Naive thymus-derived CD8-positive, alpha-beta T cell (primary cell): ENCODE results near the gene GOLGA8K. TPM values are rescaled to one million over a fixed set of nuclear protein-coding genes. Genes with fewer than 3 reads are reported as not detected.
"Not testable (repeated sequence)": the region's sequence is repeated elsewhere in the genome, so short reads cannot be mapped to it uniquely, and the experiment has no call there.

Experiments used
- ATAC-seq, 2 donors: fragments of 150-1000 bp; cut with Tn5 transposase in 1 of 2; sonication (Bioruptor Pico), chemical (Tn5 transposase) in 1 of 2; 1 replicate in 1 of 2; 2 replicates in 1 of 2; pipeline ENCODE4 v1.10.0; 2021; ENCODE audit warnings: mild to moderate bottlenecking in 2 of 2, moderate library complexity in 2 of 2
- POLR2A ChIA-PET: fragments of 350-600 bp; sonication (Branson Sonifier 250); formaldehyde crosslinking; loops from one replicate; lab custom pipeline; 2021; ENCODE audit warnings: antibody characterized with exemption; lab: Charles Lee
- DNase-seq, 10 donors: peaks; one replicate each; pipeline versions ENCODE4 v3.0.0 to v3.0.0-alpha.2; 2020 to 2022
- H3K27ac Mint-ChIP-seq, 10 donors: one replicate each; pipeline ENCODE4 v1.8.0; 2020 to 2022; ENCODE audit warnings: mild to moderate bottlenecking in 10 of 10, mixed read lengths in 10 of 10, moderate library complexity in 4 of 10, inconsistent platforms in 1 of 10
- H3K27me3 Mint-ChIP-seq, 5 donors: one replicate each; pipeline ENCODE4 v1.8.0; 2021 to 2022; ENCODE audit warnings: mixed read lengths in 5 of 5
- H3K36me3 Mint-ChIP-seq, 3 donors: one replicate each; pipeline ENCODE4 v1.8.0; 2020 to 2022; ENCODE audit warnings: mixed read lengths in 3 of 3, mild to moderate bottlenecking in 2 of 3, inconsistent platforms in 1 of 3
- H3K4me1 Mint-ChIP-seq, 4 donors: one replicate each; pipeline ENCODE4 v1.8.0; 2021 to 2022; ENCODE audit warnings: mixed read lengths in 4 of 4
- H3K4me3 Mint-ChIP-seq, 10 donors: one replicate each; pipeline ENCODE4 v1.8.0; 2020 to 2022; ENCODE audit warnings: mild to moderate bottlenecking in 10 of 10, mixed read lengths in 10 of 10, moderate library complexity in 6 of 10, inconsistent platforms in 1 of 10
- H3K9me3 Mint-ChIP-seq, 9 donors: one replicate each; pipeline ENCODE4 v1.8.0; 2020 to 2022; ENCODE audit warnings: mixed read lengths in 9 of 9, mild to moderate bottlenecking in 3 of 9, inconsistent platforms in 1 of 9, moderate library complexity in 1 of 9
- polyA plus RNA-seq, 3 donors: library from polyadenylated mRNA; unstranded; fragments of 300-500 nt; fragmentation: Illumina TruSeq; gene quantifications; one replicate each; pipeline ENCODE4 v1.2.3, GENCODE V29; 2021
- total RNA-seq, 8 experiments: library from RNA in 2 of 8; stranded (reverse) in 2 of 8; gene quantifications; one replicate each; pipeline ENCODE4 v1.2.3 and lab custom pipeline; 2021 to 2026

GOLGA8K gene
- total and polyA plus RNA-seq, 5 experiments from 2014 or later, result 0.49 to 1.9 TPM; not detected in 3

GRCh38 chr15:32372075-32372474 lies 31.0 kb downstream of the GOLGA8K start:
- DNase-seq, result peak in 2 of 10 donors; percentile 1 to 26
- H3K27ac Mint-ChIP-seq, H3K27me3 Mint-ChIP-seq, H3K36me3 Mint-ChIP-seq, ATAC-seq, H3K9me3 Mint-ChIP-seq, H3K4me1 Mint-ChIP-seq, POLR2A ChIA-PET, H3K4me3 Mint-ChIP-seq: not testable (repeated sequence)

- DNase-seq, POLR2A ChIA-PET, H3K9me3 Mint-ChIP-seq, H3K27me3 Mint-ChIP-seq, H3K36me3 Mint-ChIP-seq, H3K4me1 Mint-ChIP-seq, H3K4me3 Mint-ChIP-seq, ATAC-seq, H3K27ac Mint-ChIP-seq: not testable (repeated sequence)
These were observed 32.6 kb downstream of the GOLGA8K start for GRCh38 chr15:32370526-32370925.

DNA sequence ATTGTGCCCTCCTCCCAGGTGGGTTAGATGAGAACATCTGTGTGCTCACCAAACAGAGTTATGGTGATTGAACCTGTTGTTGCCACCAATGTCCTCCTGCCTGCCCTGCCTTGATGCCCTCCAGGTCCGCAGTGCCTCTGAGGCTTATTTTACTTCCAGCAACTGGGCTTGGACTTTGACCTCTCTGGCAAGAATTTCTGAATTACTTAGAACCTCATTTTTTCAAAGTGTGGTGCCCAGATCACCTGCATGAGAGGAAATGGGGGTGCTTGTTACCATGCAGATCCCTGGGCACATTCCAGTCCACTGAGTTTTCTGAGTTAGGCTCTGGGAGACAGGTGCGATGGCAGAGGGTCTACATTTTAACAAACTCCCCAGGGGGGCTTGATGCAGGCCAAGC lies 33.0 kb downstream of the GOLGA8K start:
- H3K4me3 Mint-ChIP-seq, ATAC-seq, H3K4me1 Mint-ChIP-seq, H3K36me3 Mint-ChIP-seq, H3K27ac Mint-ChIP-seq, DNase-seq, POLR2A ChIA-PET, H3K9me3 Mint-ChIP-seq, H3K27me3 Mint-ChIP-seq: not testable (repeated sequence)

DNA sequence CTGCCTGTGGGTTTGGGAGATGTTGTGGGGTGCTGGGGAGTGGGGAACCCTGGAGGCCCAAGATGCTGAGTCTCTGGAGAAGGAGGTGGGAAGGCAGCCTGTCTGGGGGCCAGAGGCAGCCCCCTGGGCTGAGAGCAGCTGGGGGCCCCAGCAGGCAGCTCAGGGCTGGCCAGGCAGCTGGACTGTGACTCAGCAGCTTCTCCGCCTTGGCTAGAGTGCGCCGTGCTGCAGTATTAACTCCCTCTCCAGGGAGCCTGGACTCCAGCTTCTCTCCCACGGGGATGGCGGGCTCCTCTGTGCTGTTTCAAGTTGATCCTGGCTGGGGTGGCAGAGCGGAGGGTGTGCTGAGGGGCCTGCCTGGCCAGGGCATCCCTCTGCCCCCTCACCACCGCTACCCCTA lies 36.6 kb downstream of the GOLGA8K start:
- POLR2A ChIA-PET, H3K4me3 Mint-ChIP-seq, H3K27me3 Mint-ChIP-seq, H3K27ac Mint-ChIP-seq, DNase-seq, H3K9me3 Mint-ChIP-seq, ATAC-seq, H3K36me3 Mint-ChIP-seq, H3K4me1 Mint-ChIP-seq: not testable (repeated sequence)

DNA sequence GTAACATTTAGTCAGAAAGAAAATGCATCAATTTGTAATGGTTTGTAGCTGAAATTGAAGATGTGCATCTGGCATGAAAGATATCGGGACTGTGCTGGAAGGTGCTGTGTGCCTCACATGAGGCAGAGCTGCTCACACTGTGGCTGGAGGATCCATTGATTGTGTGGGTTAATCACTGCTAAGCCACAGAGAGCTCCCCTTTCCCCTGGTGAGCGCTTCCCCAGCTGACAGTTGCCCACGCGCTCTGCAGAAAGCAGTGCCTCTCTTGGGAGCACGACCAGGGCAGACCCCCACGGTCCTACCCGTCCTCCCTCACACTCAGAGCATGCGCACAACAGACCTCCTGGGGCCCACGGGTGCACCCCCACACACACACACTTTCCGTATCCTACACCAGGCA lies 37.1 kb downstream of the GOLGA8K start:
- H3K36me3 Mint-ChIP-seq, H3K4me3 Mint-ChIP-seq, H3K27me3 Mint-ChIP-seq, H3K27ac Mint-ChIP-seq, POLR2A ChIA-PET, ATAC-seq, H3K9me3 Mint-ChIP-seq, DNase-seq, H3K4me1 Mint-ChIP-seq: not testable (repeated sequence)

GRCh38 chr15:32364944-32365343 lies 38.1 kb downstream of the GOLGA8K start:
- H3K27me3 Mint-ChIP-seq, H3K4me1 Mint-ChIP-seq, H3K27ac Mint-ChIP-seq, H3K4me3 Mint-ChIP-seq, H3K9me3 Mint-ChIP-seq, H3K36me3 Mint-ChIP-seq, POLR2A ChIA-PET: not testable (repeated sequence)
- ATAC-seq, result peak; percentile 62 to 72
- peak in 5 of 10 donors; percentile 24 to 64 (median 33) for DNase-seq

DNA sequence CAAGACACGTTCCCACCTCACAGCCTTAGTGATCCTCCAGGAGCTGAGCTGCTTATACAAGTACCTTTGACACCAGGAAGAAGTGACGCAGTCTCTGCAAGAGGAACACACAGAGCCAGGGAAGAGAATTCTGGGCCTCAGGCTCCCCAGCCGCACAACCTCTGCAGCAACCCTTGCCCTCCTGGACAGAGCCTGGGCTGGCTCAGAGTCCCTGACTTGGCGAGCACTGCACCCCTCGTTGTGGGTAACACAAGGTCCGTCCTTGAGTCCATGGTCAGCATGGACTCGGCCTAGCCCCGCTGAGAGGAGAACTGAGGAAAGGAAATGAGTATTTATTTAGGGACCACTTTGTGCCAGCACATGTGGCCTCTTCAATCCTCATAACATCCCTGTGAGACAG lies 39.6 kb downstream of the GOLGA8K start:
- DNase-seq, H3K4me1 Mint-ChIP-seq, POLR2A ChIA-PET, H3K9me3 Mint-ChIP-seq, ATAC-seq, H3K4me3 Mint-ChIP-seq, H3K27ac Mint-ChIP-seq, H3K27me3 Mint-ChIP-seq, H3K36me3 Mint-ChIP-seq: not testable (repeated sequence)

GRCh38 chr15:32361662-32362061 lies 41.4 kb downstream of the GOLGA8K start:
- POLR2A ChIA-PET, H3K27me3 Mint-ChIP-seq, ATAC-seq, H3K4me3 Mint-ChIP-seq, H3K27ac Mint-ChIP-seq, DNase-seq, H3K4me1 Mint-ChIP-seq, H3K36me3 Mint-ChIP-seq, H3K9me3 Mint-ChIP-seq: not testable (repeated sequence)

DNA sequence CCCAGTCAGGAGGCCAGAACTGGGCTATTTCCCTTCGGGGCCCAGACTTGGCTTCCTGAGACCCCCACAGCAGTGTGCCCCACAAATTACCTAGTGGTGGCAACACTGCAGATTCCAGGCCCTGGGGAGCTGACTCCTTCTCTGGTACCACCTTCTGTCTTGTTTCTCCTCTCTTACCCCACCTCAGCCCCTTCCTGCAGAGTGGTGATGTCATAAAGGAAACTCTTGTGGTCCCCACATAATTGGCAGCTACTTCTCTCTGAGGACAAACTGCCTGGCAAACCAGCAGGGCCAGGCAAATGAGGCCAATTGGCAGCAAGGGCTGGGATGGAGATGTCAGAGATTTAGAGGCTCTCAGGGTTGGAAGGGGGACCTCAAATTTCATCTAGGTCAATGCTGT lies 44.6 kb downstream of the GOLGA8K start:
- H3K9me3 Mint-ChIP-seq, result not testable (repeated sequence)

DNA sequence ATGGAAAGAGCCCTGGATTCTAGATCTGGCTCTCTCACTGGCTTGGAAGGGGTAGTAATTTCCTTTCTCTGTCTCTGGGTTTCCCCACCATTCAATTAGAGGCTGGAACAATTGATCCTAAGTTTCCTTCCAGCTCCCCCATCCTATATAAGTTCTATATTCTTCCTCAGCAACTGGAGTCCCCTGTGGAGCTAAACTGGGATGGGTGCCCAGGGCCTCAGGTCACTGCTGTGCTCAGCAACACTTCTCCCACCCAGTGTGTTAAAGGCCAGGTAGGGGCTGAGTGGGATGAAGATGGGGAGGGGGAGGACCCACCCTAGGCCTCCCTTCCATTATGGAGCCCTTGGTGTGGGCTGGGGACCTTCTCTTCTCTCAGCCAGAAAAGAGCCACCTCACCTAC lies 46.2 kb downstream of the GOLGA8K start:
- H3K36me3 Mint-ChIP-seq, H3K4me3 Mint-ChIP-seq, H3K9me3 Mint-ChIP-seq, ATAC-seq, POLR2A ChIA-PET, DNase-seq, H3K27me3 Mint-ChIP-seq, H3K27ac Mint-ChIP-seq, H3K4me1 Mint-ChIP-seq: not testable (repeated sequence)

More for the DNA sequence above, 44.6 kb downstream of the GOLGA8K start:
- H3K27me3 Mint-ChIP-seq, DNase-seq, H3K4me3 Mint-ChIP-seq, POLR2A ChIA-PET, H3K4me1 Mint-ChIP-seq, H3K27ac Mint-ChIP-seq, H3K36me3 Mint-ChIP-seq: not testable (repeated sequence)
- ATAC-seq, result peak; percentile 71 to 72

- DNase-seq, H3K4me3 Mint-ChIP-seq, H3K9me3 Mint-ChIP-seq, H3K4me1 Mint-ChIP-seq, H3K36me3 Mint-ChIP-seq, POLR2A ChIA-PET, H3K27me3 Mint-ChIP-seq, H3K27ac Mint-ChIP-seq, ATAC-seq: not testable (repeated sequence)
These were observed 50.3 kb downstream of the GOLGA8K start for GRCh38 chr15:32352748-32353147.

DNA sequence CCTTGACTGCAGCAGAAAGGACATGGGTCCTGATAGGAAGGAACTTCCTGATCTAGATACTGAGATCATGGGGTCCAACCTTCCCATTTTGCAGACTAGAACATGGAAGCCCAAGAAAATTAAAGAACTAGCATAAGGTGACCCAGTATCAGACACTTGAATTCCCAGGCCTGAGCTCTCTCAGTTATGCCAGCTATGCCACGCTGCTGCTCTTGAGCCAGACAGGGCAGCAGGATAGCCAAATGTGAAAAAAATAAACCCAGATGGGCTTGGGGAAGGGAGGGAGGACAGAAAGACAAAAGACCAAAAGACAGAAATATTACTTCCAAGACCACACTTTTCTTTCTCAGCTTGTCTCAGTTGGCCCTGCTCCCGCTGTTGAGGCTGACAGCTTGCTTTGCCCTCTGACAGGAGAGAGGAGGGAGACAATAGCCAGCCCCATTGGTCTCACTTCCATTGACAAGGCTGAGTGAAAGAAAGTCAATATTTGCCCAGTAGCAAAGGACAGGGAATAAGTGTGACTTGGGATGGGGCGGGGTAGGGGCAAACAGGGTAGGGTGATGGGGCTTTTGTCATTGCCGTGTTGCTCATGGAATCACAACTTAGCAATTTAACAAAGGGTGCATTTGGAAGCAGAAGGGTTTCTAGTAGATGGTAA lies 52.4 kb downstream of the GOLGA8K start:
- ATAC-seq, DNase-seq, H3K36me3 Mint-ChIP-seq, H3K27ac Mint-ChIP-seq, H3K27me3 Mint-ChIP-seq, H3K4me3 Mint-ChIP-seq, POLR2A ChIA-PET, H3K9me3 Mint-ChIP-seq, H3K4me1 Mint-ChIP-seq: not testable (repeated sequence)

GRCh38 chr15:32347037-32347436 lies 56.1 kb downstream of the GOLGA8K start:
- POLR2A ChIA-PET, H3K27ac Mint-ChIP-seq, DNase-seq, H3K4me1 Mint-ChIP-seq, H3K9me3 Mint-ChIP-seq, H3K27me3 Mint-ChIP-seq, H3K4me3 Mint-ChIP-seq, H3K36me3 Mint-ChIP-seq: not testable (repeated sequence)
- ATAC-seq, result peak; percentile 18 to 28

- H3K27me3 Mint-ChIP-seq, POLR2A ChIA-PET, DNase-seq, H3K36me3 Mint-ChIP-seq, H3K4me1 Mint-ChIP-seq, H3K27ac Mint-ChIP-seq, H3K9me3 Mint-ChIP-seq: not testable (repeated sequence)
- H3K4me3 Mint-ChIP-seq, result peak overlapping the region in 3 of 10 donors; percentile 19 to 56 (median 45)
- ATAC-seq, result peak; percentile 75 to 81
These were observed 57.0 kb downstream of the GOLGA8K start for GRCh38 chr15:32345978-32346547.
